SK-N-SH treated with all-trans-retinoic acid at 6 μM for 48 hours (cell line): Measurements from ENCODE around the gene MXRA7.

Experiments used
- ATAC-seq: fragments of 200-7000 bp; cut with Tn5 transposase; 3 replicates; pipeline ENCODE4 v1.9.1; 2020; ENCODE audit warnings: mild to moderate bottlenecking, moderate library complexity
- ARNTL ChIP-seq: fragments of 450-650 bp; formaldehyde crosslinking; IDR thresholded peaks from 2 replicates; pipeline ENCODE4 v1.5.0; 2020; ENCODE audit warnings: low read depth, mild to moderate bottlenecking, moderate library complexity, borderline replicate concordance
- BACH2 ChIP-seq: fragments of 250-450 bp; sonication (Bioruptor Pico); IDR thresholded peaks from 2 replicates; pipeline ENCODE4 v1.9.0; 2021; ENCODE audit warnings: mild to moderate bottlenecking, borderline replicate concordance
- CREB5 ChIP-seq: fragments of 250-450 bp; sonication (Bioruptor Pico); IDR thresholded peaks from 2 replicates; pipeline ENCODE4 v1.5.1; 2020; ENCODE audit warnings: low read depth, mild to moderate bottlenecking, moderate library complexity
- CSRNP3 ChIP-seq: fragments of 250-450 bp; sonication (Bioruptor Pico); IDR thresholded peaks from 2 replicates; pipeline ENCODE4 v1.5.1; 2021; ENCODE audit warnings: mild to moderate bottlenecking, moderate library complexity
- ESRRG ChIP-seq: fragments of 250-450 bp; sonication (Bioruptor Pico); IDR thresholded peaks from 2 replicates; pipeline ENCODE4 v1.6.1; 2021; ENCODE audit warnings: mild to moderate bottlenecking
- GLIS3 ChIP-seq: fragments of 250-450 bp; sonication (Bioruptor Pico); IDR thresholded peaks from 2 replicates; pipeline ENCODE4 v1.5.0; 2020; ENCODE audit warnings: mild to moderate bottlenecking, moderate library complexity
- ISL1 ChIP-seq: fragments of 250-450 bp; sonication (Bioruptor Pico); IDR thresholded peaks from 2 replicates; pipeline ENCODE4 v2.1.2; 2022; ENCODE audit warnings: mild to moderate bottlenecking, moderate library complexity
- OSR1 ChIP-seq: fragments of 250-450 bp; sonication (Bioruptor Pico); IDR thresholded peaks from 2 replicates; pipeline ENCODE4 v1.8.0; 2022; ENCODE audit warnings: moderate library complexity, mild to moderate bottlenecking, inconsistent platforms
- PATZ1 ChIP-seq: fragments of 250-450 bp; sonication (Bioruptor Pico); IDR thresholded peaks from 2 replicates; pipeline ENCODE4 v1.8.0; 2020; ENCODE audit warnings: mild to moderate bottlenecking, moderate library complexity, borderline replicate concordance
- POU6F1 ChIP-seq: fragments of 250-450 bp; sonication (Bioruptor Pico); IDR thresholded peaks from 2 replicates; pipeline ENCODE4 v1.8.0; 2021; ENCODE audit warnings: low read depth, mild to moderate bottlenecking, moderate library complexity, borderline replicate concordance
- RARB ChIP-seq: fragments of 250-450 bp; sonication (Bioruptor Pico); IDR thresholded peaks from 2 replicates; pipeline ENCODE4 v1.8.0; 2021; ENCODE audit warnings: mild to moderate bottlenecking, moderate library complexity
- TOX ChIP-seq: fragments of 250-450 bp; sonication (Bioruptor Pico); IDR thresholded peaks from 2 replicates; pipeline ENCODE4 v1.8.0; 2021; ENCODE audit warnings: mild to moderate bottlenecking, moderate library complexity, borderline replicate concordance
- ZC3H10 ChIP-seq: fragments of 250-450 bp; sonication (Bioruptor Pico); IDR thresholded peaks from 2 replicates; pipeline ENCODE4 v1.5.1; 2021; ENCODE audit warnings: mild to moderate bottlenecking, moderate library complexity
- ZFP30 ChIP-seq: fragments of 450-650 bp; formaldehyde crosslinking; IDR thresholded peaks from 2 replicates; pipeline ENCODE4 v1.5.0; 2022; ENCODE audit warnings: mild to moderate bottlenecking, moderate library complexity
- ZNF565 ChIP-seq: fragments of 450-650 bp; formaldehyde crosslinking; conservative IDR thresholded peaks from 2 replicates; pipeline ENCODE4 v1.5.0; 2020; ENCODE audit warnings: low read depth, mild to moderate bottlenecking, moderate library complexity
- ZNF70 ChIP-seq: fragments of 450-650 bp; formaldehyde crosslinking; IDR thresholded peaks from 2 replicates; pipeline ENCODE4 v1.5.0; 2020; ENCODE audit warnings: mild to moderate bottlenecking, moderate library complexity
- ZNF8 ChIP-seq: fragments of 450-650 bp; formaldehyde crosslinking; IDR thresholded peaks from 2 replicates; pipeline ENCODE4 v1.5.0; 2020; ENCODE audit warnings: mild to moderate bottlenecking, moderate library complexity

The MXRA7 gene

GRCh38 chr17:76716146-76716838 lies 5.5 kb upstream of the MXRA7 start:
- peak; percentile 71 for ATAC-seq
- TF ChIP-seq PATZ1 (CRISPR knock-in tag) = 0 out of 2 replicates have a peak, but pooled peaks have one; percentile 15
- TF ChIP-seq ESRRG (CRISPR knock-in tag) = no peak
- no peak for TF ChIP-seq ZNF70 (CRISPR knock-in tag)
- TF ChIP-seq ZFP30 (CRISPR knock-in tag) = no peak
- peak; percentile 87; the same call in 1 of the 2 replicates for TF ChIP-seq TOX (CRISPR knock-in tag)
- no peak for TF ChIP-seq ARNTL (CRISPR knock-in tag)

- no peak for TF ChIP-seq GLIS3
- TF ChIP-seq, all 23 proteins: peak for 0
- ATAC-seq = no peak
These were observed 4.7 kb upstream of the MXRA7 start for GRCh38 chr17:76715496-76715830.

- peak; percentile 24; the same call in 2 of the 3 replicates for ATAC-seq
- TF ChIP-seq ZNF70 (CRISPR knock-in tag) = no peak
- TF ChIP-seq ZFP30 (CRISPR knock-in tag) = no peak
- no peak for TF ChIP-seq ZNF8 (CRISPR knock-in tag)
- TF ChIP-seq BACH2 (CRISPR knock-in tag) = no peak
- TF ChIP-seq ZNF565 (CRISPR knock-in tag) = no peak
- TF ChIP-seq CREB5 = no peak
- TF ChIP-seq TOX (CRISPR knock-in tag) = no peak
- TF ChIP-seq ESRRG (CRISPR knock-in tag) = no peak
- TF ChIP-seq ARNTL (CRISPR knock-in tag) = no peak
- no peak for TF ChIP-seq GLIS3
- TF ChIP-seq OSR1 (CRISPR knock-in tag) = no peak
- no peak for TF ChIP-seq RARB
- no peak for TF ChIP-seq POU6F1 (CRISPR knock-in tag)
- TF ChIP-seq CSRNP3 (CRISPR knock-in tag) = no peak
- no peak for TF ChIP-seq PATZ1 (CRISPR knock-in tag)
- TF ChIP-seq ISL1 (CRISPR knock-in tag) = no peak
- TF ChIP-seq, all 23 proteins: peak for 0
These were observed 4.2 kb upstream of the MXRA7 start for GRCh38 chr17:76714822-76715495.

- no peak for ATAC-seq
- TF ChIP-seq GLIS3 (no peak), OSR1 (CRISPR knock-in tag) (no peak), ZC3H10 (no peak), ZFP30 (CRISPR knock-in tag) (no peak), POU6F1 (CRISPR knock-in tag) (no peak), ESRRG (CRISPR knock-in tag) (no peak), PATZ1 (CRISPR knock-in tag) (no peak), BACH2 (CRISPR knock-in tag) (no peak), ISL1 (CRISPR knock-in tag) (no peak), RARB (no peak), ARNTL (CRISPR knock-in tag) (no peak), CREB5 (no peak)
These were observed 3.6 kb upstream of the MXRA7 start for GRCh38 chr17:76714336-76714735.
